Activated naive CD4-positive, alpha-beta T cell treated with Interleukin-2 at 50 U/mL for 16 hours (primary cell): ENCODE results near the gene TNFSF18.
"Not testable (repeated sequence)": the region's sequence is repeated elsewhere in the genome, so short reads cannot be mapped to it uniquely, and the experiment has no call there.

Experiments
- DNase-seq: peaks from one replicate; pipeline ENCODE4 v3.0.0-alpha.2; 2020

Gene TNFSF18, protein sequence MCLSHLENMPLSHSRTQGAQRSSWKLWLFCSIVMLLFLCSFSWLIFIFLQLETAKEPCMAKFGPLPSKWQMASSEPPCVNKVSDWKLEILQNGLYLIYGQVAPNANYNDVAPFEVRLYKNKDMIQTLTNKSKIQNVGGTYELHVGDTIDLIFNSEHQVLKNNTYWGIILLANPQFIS

DNA sequence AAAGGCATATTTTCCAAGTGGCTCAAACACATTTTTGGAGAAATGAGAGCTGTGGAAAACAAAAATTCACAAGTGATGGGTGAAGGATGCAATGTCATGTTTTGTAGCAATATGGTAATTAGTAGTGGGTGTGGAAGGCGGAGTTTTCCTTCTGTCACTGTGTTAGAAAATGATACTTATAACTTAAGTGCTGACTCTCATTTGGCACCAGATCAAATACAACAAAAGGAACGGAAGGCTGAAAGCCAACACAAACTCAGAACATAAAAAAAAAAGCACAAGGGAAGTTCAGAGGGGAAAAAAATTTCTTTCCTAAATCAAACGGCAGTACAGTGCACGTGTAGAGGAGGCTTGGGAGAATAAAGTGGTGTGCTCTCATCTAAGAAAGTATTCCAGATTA is at the start of gene TNFSF18:
Gene TNFSF18, minus strand, starts transcription at position 77 of the 400 bp plus-strand sequence. Its CDS starts 45 bp downstream, at position 32.
- no peak for DNase-seq

DNA sequence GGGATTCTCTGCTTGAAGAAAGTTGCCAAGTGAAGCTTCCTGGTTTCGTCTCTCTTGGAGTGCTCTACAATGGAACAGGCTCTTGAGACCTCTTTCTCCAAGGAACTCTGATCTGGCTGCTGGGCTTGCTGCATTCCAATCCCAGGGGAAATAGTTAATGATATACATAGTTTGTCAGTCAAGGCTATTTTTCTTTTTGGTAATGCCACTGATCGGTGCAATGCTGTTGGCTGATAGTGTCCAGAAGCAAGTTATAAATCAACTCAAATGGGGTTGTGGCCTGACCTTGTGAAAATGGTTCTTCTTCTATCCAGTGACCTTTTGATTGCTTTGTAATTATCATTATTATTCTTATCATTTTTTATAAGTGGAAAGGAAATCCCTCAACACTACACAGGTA is 48.4 kb upstream of the TNFSF18 start:
- no peak for DNase-seq

DNA sequence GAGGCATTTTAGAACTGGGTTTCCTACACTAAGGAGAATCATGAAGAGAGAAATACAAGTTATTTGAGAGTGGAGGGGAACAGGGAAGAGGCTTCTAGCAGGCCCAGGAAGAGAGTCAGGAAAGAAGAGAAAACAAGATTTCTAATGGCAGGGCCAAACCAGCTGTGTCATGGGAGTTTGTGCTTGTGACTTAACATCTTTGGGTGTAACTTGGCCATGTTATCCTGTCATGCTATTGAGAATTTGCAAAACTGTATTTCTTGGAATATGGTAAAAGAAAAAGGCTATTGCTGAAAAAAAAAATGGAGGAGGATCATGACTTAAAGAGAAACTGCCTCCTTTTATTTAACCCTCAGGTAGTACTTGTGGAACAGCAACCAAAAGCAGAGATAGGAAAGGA is 47.4 kb upstream of the TNFSF18 start:
- DNase-seq, result no peak

DNA sequence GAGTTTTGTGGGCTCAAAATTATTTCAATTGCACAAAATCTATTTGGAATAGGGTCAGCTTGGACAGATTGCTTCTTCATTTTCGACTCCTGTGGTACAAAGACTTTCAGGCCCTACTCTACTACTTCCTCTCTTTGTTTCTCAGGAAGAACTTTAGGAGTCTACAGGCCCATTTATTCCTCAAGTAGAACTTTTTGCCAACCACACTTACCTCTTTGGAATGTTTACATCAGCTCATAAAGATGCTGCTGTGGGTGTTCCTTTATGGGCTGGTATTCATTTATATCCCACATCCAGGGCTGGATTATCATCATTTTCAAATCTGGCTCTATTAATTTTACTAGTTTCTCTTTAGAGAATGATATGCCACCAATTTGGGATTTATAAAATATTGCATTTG is 46.3 kb upstream of the TNFSF18 start:
- no peak for DNase-seq

GRCh38 chr1:173095632-173096031 is 44.9 kb upstream of the TNFSF18 start:
- no peak for DNase-seq

DNA sequence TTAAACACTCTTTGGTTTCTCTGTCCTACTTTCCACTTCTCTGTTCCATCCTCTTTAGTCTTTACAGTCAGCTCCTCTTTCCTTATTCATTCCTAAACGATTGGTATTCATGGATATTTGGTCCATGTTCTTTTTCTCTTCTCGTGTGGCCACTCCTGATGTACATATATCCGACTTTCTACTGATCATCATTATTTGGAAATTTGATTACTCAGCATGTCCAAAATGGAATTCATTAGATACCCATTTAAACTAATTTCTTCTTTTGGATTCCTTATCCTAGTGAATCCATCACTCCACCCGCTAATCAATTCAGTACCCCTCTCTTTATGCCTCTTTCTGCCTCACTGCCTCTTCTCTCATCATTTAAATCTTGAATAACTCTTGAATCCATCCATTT is 43.8 kb upstream of the TNFSF18 start:
- DNase-seq, result no peak

DNA sequence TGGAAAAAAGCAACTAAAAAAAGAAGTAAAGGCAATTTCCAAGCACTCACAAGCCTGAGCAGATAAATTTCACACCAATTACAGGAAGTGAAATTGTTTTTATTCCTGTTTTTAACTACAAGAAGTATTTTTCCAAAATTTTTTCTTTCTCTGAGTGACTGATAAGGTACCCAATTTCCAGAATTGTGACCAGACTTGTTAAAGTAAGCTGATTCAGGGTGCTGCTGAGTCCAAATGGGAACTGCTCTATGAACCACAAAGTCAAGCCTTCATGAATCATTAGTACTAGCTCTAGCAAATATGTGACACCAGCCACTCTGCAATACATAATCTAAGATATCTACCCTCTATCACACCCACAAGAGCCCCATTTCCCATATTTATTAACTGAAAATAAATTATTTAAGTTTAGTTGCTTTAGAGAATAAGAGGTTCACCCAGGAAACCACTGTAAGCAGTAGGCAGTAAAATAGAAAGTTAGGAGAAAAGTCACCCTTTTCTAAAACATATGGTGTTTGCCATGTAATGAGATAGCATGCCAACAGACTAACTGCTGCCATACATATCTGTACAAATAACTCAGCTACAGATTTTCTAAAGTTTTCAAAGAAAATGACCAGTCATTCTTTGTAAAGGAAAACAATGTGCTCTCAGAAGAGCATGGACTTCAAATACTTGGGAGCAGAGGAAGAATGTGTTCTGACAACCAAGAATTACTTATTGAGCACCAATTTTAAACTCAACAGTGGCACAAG is 43.1 kb upstream of the TNFSF18 start:
- DNase-seq, result no peak

GRCh38 chr1:173084292-173084691 is 33.6 kb upstream of the TNFSF18 start:
- no peak for DNase-seq

DNA sequence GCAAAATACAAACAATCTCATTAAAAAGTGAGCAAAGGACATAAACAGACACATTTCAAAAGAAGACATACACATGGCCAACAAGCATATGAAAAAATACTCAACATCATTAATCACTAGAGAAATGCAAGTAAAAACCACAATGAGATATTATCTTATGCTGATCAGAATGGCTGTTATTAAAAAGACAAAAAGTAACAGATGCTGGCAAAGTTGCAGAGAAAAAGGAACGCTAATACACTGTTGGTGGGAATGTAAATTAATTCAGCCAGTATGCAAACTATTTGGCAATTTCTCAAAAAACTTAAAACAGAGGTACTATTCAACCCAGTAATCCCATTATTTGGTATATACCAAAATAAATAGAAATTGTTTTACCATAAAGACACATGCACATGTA is 32.2 kb upstream of the TNFSF18 start:
- no peak for DNase-seq

- not testable (repeated sequence) for DNase-seq
These were observed 23.5 kb upstream of the TNFSF18 start for GRCh38 chr1:173074217-173074616.

GRCh38 chr1:173064011-173064410 is 13.3 kb upstream of the TNFSF18 start:
- no peak for DNase-seq

DNA sequence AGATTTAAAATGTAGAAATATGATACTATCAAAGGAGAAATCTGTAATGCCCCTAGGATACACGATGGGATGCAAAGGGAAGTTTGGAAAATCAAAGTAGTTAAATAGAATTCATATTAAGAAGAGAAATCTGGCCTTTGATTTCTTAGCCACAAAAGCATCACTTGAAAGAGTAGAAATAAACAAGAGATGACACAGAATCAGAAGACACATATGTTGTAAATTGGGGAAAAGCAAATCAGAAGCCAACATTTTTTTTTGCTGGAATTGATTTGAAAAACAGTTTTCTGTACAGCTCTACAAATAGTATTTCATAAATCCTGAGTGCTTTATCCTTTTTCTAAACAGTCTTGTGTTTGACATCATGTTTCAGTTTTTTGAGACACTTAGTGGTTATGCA is 12.4 kb upstream of the TNFSF18 start:
- DNase-seq, result no peak

DNA sequence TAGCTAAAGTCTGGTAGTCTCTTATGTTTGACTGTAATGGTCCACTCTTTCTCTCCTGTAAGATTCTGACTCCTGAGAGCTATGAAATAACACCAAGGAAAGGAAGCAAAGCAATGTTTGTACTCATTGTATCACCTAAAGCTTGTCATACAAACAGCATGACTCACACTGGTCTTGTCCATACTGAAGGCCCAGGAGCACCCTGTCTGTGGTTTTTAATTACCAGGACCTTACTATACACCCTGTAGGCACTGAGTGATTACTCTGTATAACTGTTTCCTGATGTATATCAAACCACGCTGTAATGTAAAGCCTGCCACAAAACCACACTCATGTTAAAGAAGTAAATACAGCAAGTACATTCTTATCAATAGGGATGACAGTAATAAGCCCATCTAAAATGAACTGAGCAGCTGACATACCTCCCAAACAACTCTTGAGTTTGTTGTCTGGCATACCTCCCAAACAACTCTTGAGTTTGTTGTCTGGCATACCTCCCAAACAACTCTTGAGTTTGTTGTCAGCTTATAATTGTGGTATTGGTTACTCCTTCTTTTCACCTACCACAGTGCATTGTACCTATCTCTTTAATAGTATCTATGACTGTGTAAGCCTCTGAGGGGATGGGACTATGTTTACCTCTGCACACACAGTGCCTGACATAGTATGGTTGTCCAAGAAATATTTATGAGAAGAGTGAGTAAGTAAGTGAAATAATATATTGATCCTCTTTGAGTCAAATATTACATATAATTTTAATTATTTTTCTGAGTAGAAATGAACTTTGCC is 11.6 kb upstream of the TNFSF18 start:
- DNase-seq, result no peak

DNA sequence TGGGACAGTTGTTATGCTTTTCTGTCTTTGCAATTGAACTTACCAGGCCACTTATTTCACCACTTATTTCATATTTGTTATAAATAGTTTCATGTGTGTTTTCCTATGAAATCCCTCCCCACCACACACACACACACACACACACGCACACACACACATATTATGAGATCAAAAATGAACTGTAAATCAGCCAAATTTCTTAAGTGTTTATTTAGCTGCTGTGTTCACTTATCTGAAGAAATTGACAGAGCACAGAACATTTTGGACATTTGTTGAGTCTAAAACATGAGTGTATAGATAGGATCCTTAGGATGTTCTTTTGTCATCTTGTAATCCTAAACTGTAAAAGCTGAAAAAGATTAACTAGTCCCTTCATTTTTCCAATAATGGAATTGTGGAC is 7.8 kb upstream of the TNFSF18 start:
- no peak for DNase-seq

GRCh38 chr1:173057984-173058383 is 7.2 kb upstream of the TNFSF18 start:
- no peak for DNase-seq

- no peak for DNase-seq
These were observed 5.6 kb upstream of the TNFSF18 start for GRCh38 chr1:173056365-173056764.

- no peak for DNase-seq
These were observed 2.0 kb upstream of the TNFSF18 start for GRCh38 chr1:173052681-173053196.

GRCh38 chr1:173049322-173049633 is 1.5 kb downstream of the TNFSF18 start:
- no peak for DNase-seq

DNA sequence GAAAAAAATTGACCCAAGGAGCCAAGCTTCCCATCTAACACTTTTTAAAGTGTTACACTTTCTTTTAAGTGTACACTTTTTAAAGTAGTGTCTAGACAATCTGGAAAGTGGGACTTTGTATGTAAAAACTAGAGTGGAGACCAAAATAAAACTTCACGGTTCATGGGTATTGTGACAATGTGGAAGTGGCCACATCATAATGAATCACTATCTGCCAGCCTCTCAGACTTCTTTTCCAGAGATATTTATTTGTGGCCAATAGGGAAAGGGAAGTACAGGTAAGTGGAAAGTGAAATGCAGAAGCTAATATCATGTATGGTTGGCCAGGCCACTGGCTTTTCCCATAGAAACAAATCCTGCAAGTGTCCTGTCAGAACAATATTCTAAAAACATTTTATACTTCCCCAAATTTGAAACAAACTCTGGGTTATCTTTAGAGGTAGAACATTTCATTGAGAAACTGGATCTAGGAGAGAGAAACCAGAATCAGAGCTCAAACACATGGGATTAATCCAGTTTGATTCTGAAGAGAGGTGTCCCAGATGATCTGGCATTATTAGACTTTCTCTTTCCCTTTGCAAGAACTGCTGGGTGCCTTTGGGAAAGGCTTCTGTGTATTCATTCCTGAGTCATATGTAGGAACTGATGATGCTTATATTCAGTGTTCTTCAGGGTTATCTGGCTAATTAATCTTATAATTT is 2.0 kb downstream of the TNFSF18 start:
- no peak for DNase-seq

DNA sequence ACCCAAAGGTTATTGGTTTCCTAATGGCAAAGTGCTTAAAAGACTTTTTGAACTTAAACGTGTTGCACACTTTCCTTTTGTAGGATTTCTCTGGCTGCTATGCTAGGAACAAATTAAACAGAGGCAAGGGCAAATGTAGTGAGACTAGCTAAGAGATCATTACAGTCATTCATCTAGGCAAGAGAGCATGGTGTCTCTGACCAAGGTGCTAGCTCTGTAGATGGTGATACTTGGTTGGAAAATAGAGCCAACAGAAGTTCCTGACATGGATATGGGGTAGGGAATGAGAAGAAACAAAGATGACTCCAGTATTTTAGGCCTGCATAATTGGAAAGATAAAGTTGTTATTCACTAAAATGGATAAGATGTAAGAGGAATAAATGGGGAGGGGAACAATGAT is 6.1 kb downstream of the TNFSF18 start:
- DNase-seq, result no peak

GRCh38 chr1:173043253-173043652 is 7.5 kb downstream of the TNFSF18 start:
- DNase-seq, result no peak

GRCh38 chr1:173042806-173043205 is 7.9 kb downstream of the TNFSF18 start:
- no peak for DNase-seq

DNA sequence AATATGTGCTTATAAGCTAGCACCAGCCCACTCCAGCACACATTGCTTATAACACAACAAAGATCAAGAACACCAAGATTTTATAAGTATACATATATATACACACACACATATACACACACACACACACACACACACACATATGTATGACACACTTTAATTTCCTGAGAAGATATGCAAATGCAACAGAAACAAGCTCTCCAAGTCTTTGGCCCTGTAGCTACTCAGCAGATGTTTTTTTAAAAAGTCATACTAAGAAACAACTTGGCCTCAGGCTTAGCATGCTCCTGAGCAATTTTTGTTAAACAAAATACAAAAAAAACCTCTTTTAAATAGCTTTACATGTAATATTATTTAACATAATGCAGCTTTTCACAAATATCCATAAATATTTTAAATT is 11.1 kb downstream of the TNFSF18 start:
- DNase-seq, result no peak
